NCI-H1048 (cell line): ENCODE measurements around the gene ASIC5.
"Not testable (repeated sequence)": the region's sequence is repeated elsewhere in the genome, so short reads cannot be mapped to it uniquely, and the experiment has no call there.

Experiments
- DNase-seq: peaks from one replicate; lab custom pipeline; 2025; lab: John Stamatoyannopoulos, UW

The ASIC5 gene

GRCh38 chr4:155799794-155800123 is 66.3 kb downstream of the ASIC5 start:
- no peak for DNase-seq

GRCh38 chr4:155799116-155799793 is 66.8 kb downstream of the ASIC5 start:
- no peak for DNase-seq

DNA sequence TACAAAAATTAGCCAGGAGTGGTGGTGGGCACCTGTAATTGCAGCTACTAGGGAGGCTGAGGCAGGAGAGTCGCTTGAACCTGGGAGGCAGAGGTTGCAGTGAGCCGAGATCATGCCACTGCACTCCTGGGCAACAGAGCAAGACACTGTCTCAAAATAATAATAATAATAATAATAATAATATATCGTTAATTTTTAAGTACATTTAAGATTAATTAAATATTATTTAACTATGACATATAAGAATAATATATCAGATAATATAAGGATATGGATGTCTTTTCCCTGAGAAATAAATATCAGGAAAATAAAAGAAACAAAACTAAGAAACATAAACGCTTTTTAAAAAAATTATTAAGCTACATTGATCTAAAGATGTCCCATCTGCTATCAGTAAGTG is 68.5 kb downstream of the ASIC5 start:
- not testable (repeated sequence) for DNase-seq

GRCh38 chr4:155795991-155796390 is 70.1 kb downstream of the ASIC5 start:
- DNase-seq = no peak

DNA sequence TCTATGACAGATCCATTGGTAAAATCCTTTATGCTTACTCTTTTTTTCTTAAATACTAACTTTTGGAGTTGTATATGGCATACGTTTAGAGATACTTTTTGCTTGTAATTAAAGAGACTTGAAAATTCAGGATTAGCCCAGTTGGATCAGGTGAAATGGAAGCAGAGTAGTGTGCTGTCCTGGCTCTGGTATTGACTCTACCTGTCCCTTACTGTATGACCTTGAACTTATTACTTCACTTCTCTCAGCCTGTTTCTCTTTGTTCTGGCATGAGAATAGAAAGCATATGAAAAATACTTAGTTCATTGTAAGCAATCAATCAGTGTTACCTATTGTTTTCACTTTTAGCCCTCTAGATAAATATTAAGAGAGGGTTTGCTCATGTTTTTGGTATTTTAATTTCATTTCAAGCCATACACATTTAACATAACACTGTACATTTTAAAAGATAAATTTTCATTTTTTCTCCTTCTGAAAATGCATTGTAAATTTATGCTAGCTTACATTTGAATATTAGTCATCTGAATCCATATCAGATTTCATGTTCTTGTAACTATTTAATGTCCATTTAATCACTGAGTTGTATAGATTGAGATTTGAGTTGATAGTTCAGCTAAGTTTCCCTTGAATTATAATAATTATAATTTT is 71.4 kb downstream of the ASIC5 start:
- no peak for DNase-seq

DNA sequence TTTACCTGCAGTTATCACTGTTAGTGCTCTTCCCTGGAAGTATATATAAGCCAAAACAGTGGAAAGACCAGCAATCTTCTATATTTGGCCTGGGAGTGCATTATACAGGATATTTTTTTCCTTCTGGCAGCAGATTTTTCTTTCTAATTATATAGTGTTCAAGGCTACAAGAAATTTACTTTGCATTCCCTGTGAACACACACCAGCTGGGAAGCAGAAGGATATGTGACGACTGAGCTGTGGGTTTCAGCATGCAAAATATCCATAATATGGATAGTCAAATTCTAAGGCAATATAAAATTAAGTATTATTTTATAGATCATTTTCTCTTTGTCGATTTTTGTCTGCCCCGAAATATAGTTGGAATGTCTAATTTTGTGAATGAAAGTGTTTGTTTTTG is 76.1 kb downstream of the ASIC5 start:
- DNase-seq = no peak

- no peak for DNase-seq
Measured at GRCh38 chr4:155789391-155789790, 76.7 kb downstream of the ASIC5 start.

DNA sequence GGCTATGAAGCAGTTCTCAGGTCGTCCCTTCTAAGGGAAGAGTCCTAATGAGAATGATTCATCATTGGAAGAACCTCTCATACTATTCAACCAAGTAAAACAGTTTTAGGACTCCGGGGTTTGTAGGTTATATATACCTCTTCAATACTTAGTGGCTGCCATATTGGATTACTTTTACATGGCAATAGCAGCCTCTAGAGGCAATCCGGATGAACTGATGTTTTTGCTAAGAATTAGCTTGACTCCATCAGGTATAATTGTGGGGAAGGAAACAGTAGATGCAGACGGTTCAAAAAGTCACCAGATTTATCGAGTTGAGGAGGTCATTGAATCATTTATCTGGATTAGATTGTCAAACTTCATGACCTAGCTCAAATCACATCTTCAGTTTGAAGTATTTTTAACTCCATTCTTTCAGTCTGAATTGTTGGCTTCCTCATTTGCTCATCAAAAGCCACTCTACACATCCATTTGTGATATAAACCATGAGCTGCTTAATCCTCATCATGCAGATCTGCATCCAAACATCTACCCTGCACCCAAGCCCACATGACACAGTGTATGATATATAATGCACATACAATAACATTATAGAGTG is 78.9 kb downstream of the ASIC5 start:
- peak; percentile 39 for DNase-seq

GRCh38 chr4:155785828-155786227 is 80.2 kb downstream of the ASIC5 start:
- DNase-seq = no peak

DNA sequence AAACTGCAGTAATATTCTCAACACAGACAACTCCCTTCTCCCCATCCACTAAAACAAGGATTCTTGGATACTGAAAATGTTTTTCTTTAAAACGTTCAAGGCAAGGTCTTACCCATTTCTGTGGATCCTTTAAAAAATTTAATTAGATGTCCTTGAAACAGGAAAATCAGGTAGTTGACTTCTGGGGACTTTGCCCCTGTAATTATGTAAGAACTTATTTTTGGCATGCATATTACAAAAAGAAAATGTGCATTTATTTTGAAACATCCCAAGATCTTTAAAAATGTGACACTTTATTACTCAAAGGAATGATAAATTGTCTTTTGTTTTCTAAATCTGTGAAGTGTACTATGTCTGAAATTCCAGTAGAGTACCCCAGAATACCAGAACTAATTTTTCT is 81.4 kb downstream of the ASIC5 start:
- no peak for DNase-seq

- DNase-seq = no peak
Measured at GRCh38 chr4:155781249-155781831, 84.7 kb downstream of the ASIC5 start.

DNA sequence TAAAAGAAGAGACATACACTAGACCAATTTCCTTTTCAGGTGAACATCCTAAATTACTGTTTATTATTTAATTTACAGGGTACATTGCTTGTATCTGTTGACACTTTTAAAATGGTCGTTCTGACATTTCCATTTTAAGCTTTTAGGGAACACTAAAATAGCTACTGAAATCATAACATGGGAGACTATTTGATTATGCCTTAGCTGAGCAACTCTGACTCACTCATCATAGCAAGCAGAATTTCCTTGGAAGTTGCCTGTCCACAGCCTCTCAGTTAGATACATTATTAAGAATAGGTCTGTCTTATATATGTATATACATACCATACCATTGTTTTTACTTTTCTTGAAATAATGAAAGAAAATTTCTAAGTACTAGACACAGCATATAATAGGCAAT is 85.3 kb downstream of the ASIC5 start:
- no peak for DNase-seq
